GM21390 (cell line): ENCODE measurements around the gene STAC2.
"Not testable (repeated sequence)": the region's sequence is repeated elsewhere in the genome, so short reads cannot be mapped to it uniquely, and the experiment has no call there.

Experiments
- ATAC-seq: cut with Tn5 transposase; IDR thresholded peaks from one replicate; pipeline ENCODE4 v1.9.1; 2021; ENCODE audit not compliant: unreplicated experiment

STAC2 gene, protein sequence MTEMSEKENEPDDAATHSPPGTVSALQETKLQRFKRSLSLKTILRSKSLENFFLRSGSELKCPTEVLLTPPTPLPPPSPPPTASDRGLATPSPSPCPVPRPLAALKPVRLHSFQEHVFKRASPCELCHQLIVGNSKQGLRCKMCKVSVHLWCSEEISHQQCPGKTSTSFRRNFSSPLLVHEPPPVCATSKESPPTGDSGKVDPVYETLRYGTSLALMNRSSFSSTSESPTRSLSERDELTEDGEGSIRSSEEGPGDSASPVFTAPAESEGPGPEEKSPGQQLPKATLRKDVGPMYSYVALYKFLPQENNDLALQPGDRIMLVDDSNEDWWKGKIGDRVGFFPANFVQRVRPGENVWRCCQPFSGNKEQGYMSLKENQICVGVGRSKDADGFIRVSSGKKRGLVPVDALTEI

DNA sequence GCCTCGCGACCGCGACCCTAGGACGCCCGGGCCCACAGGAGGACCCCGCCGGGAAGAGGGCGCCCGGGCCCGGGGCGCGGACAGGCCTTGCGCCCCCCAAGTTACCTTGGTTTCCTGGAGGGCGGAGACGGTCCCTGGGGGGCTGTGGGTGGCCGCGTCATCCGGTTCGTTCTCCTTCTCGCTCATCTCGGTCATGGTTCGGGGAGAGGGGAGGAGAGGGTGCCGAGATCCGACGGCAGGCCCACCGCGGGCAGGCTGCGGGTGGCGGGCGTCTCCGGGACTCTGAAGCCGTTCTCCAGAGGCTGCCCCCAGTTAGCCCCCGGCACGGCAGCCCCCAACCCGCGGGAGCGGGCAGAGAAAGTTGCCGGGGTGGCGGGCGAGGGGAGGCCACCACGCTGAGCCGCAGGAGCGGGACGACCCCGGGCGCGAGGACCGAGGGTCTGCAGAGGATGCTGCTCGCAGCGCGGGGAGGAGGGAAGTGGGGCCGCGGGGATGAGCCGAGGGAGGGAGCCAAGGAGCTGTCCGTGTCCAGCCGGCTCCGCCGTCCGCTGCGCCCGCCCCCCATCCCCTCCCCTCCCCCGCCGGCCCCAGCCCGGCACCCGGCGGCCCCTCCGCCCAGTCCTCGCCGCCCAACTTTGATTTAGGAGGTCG is at the start of gene STAC2:
TSS of gene STAC2 (minus strand) at position 638 of the 651 bp plus-strand sequence. CDS start at position 195, 443 bp downstream.
- ATAC-seq, result no peak

DNA sequence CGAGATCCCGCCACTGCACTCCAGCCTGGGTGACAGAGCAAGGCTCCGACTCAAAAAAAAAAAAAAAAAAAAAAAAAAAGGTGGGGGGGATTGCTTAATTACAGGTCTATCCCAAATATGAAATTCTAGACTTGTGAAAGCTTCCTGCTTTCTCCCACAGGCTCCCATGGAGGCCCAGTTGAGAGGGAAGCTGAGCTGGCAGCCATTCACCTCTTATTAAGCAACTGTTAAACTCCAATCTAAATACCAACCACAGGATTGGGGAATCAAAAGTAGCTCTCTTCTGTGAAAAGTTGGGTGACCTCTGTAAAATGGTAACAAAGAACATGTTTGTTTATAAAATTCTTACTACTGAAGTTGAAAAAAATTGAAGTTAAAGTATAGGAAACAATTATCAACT is 45.8 kb upstream of the STAC2 start:
- no peak for ATAC-seq

DNA sequence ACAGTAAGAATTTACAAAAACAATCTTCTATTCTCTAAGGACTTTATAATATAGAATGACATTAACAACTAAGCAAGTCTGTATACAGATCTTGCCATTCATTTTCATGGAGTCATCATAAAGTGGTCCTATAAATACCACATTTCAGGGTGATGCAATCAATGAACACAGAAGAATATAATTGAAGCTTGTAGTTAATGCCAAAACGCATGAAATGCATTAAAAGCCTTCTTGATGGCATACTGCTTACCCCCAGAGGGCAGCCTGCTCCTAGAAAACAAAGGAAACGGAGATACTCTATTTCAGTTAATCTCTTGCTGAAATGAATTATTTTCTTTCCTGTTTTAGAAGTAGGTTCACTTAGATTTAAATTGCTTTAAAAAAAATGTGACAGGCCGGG is 45.2 kb upstream of the STAC2 start:
- no peak for ATAC-seq

DNA sequence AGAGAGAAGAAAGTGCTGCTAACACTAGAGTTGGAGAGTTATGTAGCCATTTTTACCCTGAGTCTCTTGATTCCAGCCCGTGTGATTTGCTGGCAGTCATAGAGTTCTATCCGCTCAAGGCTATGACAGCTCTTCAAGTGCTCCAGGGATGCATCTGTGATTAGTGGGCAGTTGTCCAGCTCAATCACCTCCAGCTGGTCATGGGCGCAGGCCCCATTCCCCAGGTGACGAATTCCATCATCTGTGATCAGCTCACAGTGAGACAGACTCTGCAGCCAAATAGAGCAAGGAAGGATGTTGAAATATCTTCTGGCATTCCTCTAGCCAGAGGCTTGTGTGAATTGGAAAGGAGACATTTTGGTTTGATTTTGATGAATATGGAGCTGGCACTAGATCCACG is 38.4 kb upstream of the STAC2 start:
- no peak for ATAC-seq

DNA sequence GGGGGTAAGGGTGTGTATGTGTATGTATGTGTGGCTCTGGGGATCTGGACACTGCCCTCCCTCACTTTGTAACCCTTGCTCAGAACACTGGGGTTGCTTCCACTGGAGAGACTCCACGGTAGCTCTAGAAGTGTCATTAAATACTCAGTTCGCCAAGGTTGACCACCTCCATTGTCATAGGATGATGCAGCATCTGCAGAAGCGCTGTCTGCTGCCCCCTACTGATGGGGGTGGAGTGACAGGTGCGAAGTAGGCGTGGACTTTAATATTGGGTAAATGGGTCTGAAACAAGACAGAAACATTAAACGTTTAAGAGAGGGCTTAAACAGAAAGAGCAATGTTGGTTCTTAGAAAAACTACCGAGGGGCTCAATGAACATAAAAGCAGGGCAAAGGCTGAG is 35.5 kb upstream of the STAC2 start:
- no peak for ATAC-seq

DNA sequence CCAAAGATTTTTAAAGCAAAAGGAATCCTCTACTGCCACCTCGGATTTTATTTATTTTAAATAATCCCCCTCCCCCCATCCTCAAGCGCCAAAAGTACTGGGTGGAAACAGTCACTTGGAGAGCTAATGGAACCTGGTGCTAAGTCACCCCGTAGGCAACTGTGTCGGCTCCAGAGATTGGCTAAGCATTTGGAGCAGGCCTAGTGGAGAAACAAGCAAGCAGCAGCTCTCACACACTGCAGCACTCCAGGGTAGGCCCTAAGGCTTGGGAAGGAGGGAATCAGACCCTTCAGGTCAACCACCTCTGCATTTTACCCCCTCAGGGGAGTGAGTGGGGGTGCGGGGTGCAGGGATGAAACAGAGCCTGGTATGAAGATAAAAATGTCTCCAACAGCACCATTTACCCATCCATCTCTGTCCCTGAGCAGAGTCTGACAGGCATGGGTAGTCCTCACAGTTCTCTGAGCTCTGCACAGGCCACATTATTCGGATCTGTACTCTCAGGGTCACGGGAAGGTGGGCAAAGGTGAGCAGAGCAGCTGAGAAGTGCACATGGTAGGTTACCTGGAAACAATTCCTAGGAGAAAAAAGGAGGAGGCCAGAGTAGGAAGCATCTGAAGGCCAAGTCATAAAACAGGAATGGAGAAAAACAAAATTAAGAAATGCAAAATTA is 27.2 kb upstream of the STAC2 start:
- no peak for ATAC-seq

DNA sequence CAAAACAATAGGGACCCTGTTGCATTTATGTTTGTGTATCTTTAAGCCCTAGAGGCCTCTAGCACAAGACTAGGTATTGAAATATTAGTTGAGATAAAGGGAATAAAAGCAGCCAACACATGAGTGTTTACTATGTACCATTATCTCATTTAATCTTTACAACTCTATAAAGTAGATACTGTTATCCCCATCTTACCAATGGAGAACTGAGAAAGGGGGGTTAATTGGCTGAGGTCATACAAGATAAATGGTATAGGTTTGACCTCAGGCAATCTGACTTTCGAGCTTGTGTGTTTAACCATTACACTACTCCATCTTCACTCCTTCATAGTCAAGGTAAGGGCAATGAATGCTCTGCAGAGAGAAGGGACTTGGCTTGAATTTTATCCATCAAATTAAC is 26.3 kb upstream of the STAC2 start:
- no peak for ATAC-seq

DNA sequence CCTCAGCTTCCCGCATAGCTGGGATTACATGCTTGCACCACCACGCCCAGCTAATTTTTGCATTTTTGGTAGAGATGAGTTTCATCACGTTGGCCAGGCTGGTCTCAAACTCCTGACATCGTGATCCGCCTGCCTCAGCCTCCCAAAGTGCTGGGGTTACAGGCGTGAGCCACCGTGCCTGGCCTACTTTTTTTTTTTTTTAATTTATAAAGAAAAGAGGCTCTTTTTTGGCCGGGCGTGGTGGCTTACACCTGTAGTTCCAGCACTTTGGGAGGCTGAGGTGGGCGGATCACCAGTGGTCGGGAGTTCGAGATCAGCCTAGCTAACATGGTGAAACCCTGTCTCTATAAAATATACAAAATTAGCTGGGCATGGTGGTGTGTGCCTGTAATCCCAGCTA is 24.3 kb upstream of the STAC2 start:
- ATAC-seq, result not testable (repeated sequence)

DNA sequence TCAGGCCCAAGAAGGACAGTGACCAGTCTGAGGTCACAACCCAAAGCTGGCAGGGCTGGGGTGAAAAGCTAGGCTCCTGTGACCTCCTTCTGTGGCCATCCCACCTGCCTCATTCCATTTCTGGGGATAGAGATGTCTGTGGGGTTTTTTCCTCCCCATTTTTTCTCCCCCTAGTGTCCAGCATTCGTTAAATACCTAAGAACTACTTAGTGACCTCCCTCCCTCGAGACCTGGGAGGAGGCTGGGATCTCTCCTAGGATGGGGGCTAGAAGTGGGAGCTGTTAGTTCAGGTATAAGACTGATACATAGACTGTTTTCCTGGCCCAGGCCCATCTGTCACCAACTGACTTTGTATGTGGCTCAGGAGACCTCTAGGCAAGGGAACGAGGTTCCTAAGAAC is 20.5 kb upstream of the STAC2 start:
- ATAC-seq, result no peak

DNA sequence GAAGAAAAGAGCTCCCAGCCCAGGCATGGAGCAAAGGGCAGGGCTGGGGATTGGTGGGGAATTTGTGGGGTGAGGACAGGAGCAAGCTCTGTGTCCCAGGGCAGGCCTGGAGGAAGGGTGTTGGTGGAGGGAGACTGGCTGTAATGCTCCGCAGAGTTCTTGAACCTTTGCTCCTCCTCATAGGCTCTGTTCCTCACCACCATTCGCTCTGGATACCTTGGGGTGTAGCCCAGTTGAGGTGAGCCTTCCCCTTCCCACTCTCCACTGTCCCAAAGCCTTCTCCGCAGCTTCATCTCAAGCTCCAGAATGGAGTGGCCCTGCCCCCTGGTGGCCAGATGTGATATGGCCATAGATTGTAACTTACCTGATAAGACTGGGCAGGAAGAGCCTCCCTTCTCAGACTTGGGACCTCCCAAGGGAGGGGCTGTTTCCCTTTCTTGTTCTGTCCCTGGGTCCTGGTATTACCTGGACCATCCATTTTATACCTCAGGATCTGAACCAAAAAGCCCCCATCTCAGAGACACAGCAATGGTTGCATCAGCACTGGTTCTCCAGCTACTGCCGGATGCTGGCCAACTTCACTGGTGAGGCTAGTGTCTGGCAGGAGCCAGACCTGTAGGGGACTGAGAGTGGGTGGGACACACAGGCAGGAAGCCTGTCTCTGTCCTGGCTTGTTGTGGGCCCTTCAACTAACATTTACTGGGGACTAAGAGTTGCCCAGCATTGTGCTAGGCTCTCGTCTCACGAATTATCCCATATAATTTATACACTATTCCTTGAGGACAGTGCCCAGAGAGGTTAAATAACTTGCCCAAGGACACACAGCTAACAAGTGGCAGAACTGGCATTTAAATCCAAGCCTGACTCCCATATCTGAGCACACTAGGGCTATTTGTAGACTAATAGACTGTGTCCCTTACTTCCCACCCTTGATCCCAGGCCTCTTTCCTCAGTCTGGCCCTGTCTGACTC is 19.1 kb upstream of the STAC2 start:
- no peak for ATAC-seq

DNA sequence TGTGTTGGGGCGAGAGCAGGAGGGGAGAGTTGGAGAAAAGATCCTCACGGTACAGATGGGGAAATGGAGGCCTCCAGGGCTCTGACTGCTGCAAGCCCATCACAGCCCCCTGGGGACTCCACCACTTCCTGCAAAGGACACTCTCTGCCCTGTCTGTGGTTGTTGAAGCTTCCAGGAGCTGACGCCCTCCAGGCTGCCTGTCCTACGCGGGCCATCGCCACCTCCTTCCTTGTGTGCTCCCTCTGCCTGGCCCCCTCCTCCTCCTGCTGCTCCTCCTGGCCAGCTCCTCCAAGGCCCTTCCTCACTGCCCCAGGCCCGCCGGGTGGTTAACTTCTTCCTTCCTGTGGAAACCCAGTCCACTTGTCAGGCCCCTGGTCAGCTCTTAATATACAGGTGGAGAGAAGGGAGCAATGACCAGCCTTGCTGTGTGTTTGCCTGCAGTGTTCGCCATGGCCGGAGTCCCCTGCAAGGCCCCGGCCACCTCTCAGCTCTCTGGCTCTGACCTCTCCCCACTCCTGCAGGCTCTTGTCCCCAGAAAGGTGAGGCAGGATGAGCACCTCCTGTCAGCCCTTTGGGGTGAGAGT is 18.4 kb upstream of the STAC2 start:
- no peak for ATAC-seq

DNA sequence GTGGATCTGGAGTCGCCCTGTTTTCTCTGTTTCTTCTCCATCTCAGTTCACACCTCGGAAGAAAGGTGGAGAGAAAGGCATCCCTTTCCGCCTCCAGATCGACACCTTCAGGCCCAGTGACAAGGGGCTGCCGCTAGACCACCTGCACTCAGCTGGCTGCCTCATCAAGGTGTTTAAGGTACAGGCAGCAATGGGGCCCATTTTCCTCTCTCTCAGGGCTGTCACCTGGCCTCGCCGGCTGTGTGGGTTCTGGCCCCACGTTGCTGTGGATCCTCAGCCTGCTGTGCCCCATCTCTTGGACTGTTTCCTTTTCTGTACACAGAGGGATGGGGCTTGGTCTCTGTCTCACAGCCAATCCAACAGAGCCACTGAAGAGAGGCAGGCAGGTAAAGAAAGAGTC is 17.4 kb upstream of the STAC2 start:
- ATAC-seq, result no peak

DNA sequence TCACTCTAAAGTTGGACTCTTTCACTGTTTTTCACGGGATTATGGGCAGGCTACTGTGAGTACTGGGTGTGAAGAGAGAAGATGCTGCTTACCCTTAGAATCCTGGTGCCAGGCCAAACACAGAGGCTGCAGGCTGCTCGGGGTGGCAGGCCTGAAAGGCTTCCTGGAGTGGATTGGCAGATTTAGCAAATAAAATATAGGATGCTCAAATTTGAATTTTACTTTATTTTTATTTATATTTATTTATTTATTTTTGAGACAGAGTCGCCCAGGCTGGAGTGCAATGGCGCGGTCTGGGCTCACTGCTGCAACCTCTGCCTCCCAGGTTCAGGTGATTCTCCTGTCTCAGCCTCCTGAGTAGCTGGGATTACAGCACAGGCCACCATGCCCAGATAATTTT is 14.9 kb upstream of the STAC2 start:
- no peak for ATAC-seq

DNA sequence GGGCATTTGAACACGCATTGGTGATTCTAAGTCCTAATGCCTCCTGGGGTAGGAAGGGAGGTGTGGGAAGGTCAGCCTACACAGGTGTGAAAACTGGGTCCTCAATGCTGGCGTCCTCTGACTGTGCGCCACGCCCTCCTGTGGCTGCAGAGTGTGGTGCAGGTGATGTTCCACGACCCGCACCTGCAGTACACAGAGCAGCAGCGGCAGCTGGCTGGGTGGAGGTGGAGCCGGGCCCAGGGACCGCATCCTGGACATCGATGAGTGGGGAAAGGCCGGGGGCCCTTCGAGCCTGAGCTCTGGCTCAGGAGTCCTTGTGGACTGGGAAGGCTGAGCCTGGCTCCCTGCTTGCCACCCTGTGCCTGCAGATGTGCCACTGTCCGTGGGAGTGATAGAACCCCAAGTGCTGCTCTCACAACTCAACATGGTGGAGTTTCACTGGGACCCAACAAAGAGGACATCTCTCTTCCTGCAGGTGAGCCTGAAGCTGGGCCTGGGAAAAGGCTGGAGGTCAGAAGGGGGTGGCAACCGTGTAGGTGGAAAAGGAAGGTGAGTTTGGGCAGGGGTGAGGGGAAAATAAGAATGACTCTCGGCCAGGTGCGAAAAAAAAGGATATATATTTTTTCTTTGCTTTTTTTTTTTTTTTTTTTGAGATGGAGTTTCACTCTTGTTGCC is 14.0 kb upstream of the STAC2 start:
- ATAC-seq, result no peak

DNA sequence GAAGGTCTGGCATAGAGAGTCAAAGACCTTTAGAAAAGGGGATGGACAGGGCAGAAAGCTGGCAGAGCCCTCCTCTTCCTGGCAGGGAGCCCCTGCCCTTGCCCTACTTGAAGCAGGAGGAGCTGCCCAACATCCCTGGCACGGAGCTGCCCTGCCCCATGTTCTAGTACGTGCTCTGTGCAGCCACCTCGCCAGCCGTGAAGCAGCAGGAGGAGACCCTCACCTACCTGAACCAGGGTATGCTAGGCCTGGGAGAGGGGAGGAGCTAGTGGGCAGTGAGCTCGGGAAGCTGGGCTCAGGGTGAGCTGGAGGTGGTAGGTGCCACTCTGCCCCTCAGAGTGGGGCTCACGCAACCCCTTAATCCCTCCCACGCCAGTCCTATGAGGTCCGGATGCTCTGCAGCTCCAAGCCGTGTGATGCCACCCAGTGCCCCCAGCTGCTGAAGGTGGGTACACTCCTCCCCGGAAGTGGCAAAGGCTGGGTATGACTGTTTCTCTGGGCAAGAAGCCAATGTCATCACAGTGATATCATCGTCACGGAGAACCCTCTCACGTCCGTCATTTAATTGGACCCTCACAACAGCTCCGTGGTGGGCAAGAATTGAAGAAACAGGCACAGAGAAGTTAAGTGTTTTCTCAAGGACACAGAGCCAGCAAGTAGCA is 12.7 kb upstream of the STAC2 start:
- no peak for ATAC-seq

DNA sequence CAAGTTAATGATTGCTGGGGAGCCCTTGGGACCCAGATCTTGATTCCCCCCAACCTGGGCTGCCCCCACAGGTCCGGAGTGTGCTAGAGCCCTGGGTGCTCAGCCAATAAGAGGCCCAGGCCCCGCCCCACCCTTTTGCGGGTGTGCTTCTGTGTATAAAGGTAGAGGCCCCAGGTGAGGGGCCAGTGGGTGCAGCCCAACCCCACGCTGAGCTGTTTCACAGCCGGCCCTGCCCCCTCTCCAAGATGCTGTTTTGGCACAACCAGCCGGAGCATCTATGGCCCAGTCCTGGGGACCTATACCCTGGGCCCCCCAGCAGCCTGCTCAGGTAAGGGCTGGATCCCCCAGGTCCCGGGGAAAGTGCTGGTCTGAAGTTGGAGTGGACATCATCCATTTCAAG is 11.8 kb upstream of the STAC2 start:
- ATAC-seq, result no peak

DNA sequence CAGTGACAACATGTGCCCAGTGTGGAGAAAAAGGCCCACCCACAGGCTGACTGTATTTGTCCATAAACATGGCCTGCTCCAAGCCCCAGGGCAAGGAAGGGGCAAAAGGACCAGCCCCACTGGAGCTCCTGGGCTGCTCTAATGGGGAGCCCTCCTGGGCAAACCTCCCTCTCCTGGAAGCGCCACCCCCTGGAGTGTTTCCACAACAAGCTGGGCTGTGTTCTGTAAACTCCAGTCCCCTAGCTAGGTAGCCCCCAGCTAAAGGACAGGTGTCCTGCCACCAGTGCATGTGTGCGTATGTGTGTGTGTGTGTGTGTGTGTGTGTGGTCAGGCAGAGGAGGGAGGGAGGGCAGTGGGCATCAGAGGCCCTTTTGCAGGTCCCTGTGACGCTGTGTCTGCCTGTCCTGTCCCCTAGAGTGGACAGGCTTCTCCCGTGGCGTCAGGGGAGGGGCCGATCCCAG is 11.3 kb upstream of the STAC2 start:
- no peak for ATAC-seq

DNA sequence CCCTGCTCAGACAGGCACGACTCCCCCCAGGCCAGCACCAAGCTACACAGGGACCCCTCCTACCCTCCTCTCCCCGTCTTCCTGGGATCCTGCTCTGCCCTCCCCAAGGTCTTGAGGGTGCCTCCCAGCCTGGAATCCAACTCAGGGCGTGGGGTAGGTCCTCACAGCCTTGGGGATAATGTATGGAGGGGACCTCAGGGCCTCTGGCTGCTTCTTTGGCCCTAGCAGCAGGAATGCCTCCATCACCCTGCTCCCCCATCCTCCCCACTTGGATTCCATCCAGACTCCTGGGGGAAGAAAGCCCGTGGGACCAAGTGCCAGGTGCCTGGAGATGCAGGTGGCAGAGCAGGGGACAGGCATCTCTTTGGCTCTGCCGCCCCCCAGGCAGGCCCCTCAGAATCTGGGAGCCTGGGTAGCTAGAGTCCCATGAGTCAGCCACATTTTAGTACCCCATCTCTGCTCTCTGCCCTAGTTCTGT is 10.7 kb upstream of the STAC2 start:
- no peak for ATAC-seq
